OCI-LY1 (cell line): ENCODE data around the gene CDK17.

Experiments used
- H2AFZ ChIP-seq: fragments of 200-600 bp; sonication (generic), shearing (Covaris generic); 2 replicates; pipeline ENCODE4 v1.6.0; 2014; ENCODE audit warnings: antibody characterized with exemption, mild to moderate bottlenecking, low read length
- H3F3A ChIP-seq: fragments of 200-600 bp; sonication (generic), shearing (Covaris generic); 2 replicates; pipeline ENCODE4 v1.6.0; 2014; ENCODE audit warnings: mild to moderate bottlenecking, antibody characterized with exemption, low read length, moderate library complexity; ENCODE audit not compliant: insufficient read depth
- H3K27ac ChIP-seq: fragments of 200-600 bp; sonication (generic); 2 replicates; pipeline ENCODE4 v1.5.1; 2014; ENCODE audit warnings: low read length, mixed run types, mild to moderate bottlenecking, low read depth; ENCODE audit not compliant: poor library complexity, severe bottlenecking
- H3K27me3 ChIP-seq: fragments of 200-600 bp; sonication (generic); 2 replicates; pipeline ENCODE4 v1.6.0; 2014; ENCODE audit warnings: antibody characterized with exemption, mild to moderate bottlenecking, low read length, moderate library complexity; ENCODE audit not compliant: insufficient read depth
- H3K36me3 ChIP-seq: fragments of 200-600 bp; sonication (generic); 2 replicates; pipeline ENCODE4 v1.6.1; 2014; ENCODE audit warnings: mild to moderate bottlenecking, antibody characterized with exemption, low read length, moderate library complexity, mixed read lengths; ENCODE audit not compliant: insufficient read depth
- H3K4me1 ChIP-seq: fragments of 200-600 bp; sonication (generic); 2 replicates; pipeline ENCODE4 v1.5.1; 2014; ENCODE audit warnings: mild to moderate bottlenecking, low read length, moderate library complexity; ENCODE audit not compliant: insufficient read depth, severe bottlenecking
- H3K4me2 ChIP-seq: fragments of 200-600 bp; sonication (generic), shearing (Covaris generic); 2 replicates; pipeline ENCODE4 v1.6.1; 2014; ENCODE audit warnings: low read length
- H3K4me3 ChIP-seq: fragments of 200-600 bp; sonication (generic); 2 replicates; pipeline ENCODE4 v1.5.1; 2014; ENCODE audit warnings: low read length, low read depth, mild to moderate bottlenecking, mixed read lengths; ENCODE audit not compliant: poor library complexity, severe bottlenecking
- H3K79me2 ChIP-seq: fragments of 200-600 bp; shearing (Covaris generic); 2 replicates; pipeline ENCODE4 v1.6.1; 2016; ENCODE audit warnings: mixed run types, low read length, mixed read lengths; ENCODE audit not compliant: insufficient read depth
- H3K9ac ChIP-seq: fragments of 200-600 bp; sonication (generic), shearing (Covaris generic); 2 replicates; pipeline ENCODE4 v1.6.1; 2014; ENCODE audit warnings: mild to moderate bottlenecking, low read length, mixed read lengths
- H3K9me2 ChIP-seq: fragments of 200-600 bp; sonication (generic), shearing (Covaris generic); 2 replicates; pipeline ENCODE4 v1.6.1; 2014; ENCODE audit warnings: low read depth, mild to moderate bottlenecking, low read length, mixed read lengths
- H3K9me3 ChIP-seq: fragments of 200-600 bp; shearing (Covaris generic); 2 replicates; pipeline ENCODE4 v1.6.1; 2014; ENCODE audit warnings: low read length, mixed read lengths
- H4K20me1 ChIP-seq: fragments of 200-600 bp; sonication (generic), shearing (Covaris generic); 2 replicates; pipeline ENCODE4 v1.6.0; 2016; ENCODE audit warnings: mild to moderate bottlenecking, low read length; ENCODE audit not compliant: insufficient read depth
- EZH2 ChIP-seq: fragments of 200-600 bp; sonication (generic), shearing (Covaris generic); IDR thresholded peaks from 2 replicates; pipeline ENCODE4 v1.8.0; 2017; ENCODE audit warnings: borderline replicate concordance, mixed run types, mild to moderate bottlenecking, antibody characterized with exemption, low read length, moderate library complexity, mixed read lengths
- TF ChIP-seq, protein P1 (sequence below): fragments of 200-600 bp; sonication (generic), shearing (Covaris generic); IDR thresholded peaks from 2 replicates; pipeline ENCODE4 v1.5.1; 2017; ENCODE audit warnings: mild to moderate bottlenecking, antibody characterized with exemption, low read length, moderate library complexity, mixed read lengths

The CDK17 gene

GRCh38 chr12:96228566-96229248 lies 171.5 kb downstream of the CDK17 start:
- H3K4me3 ChIP-seq: no peak overlapping the region
- no peak overlapping the region for H3K4me2 ChIP-seq
- no peak overlapping the region for H3K9ac ChIP-seq
- H3K9me2 ChIP-seq: no peaks in the 10 kb centered on the region
- H4K20me1 ChIP-seq: no peaks in the 10 kb centered on the region
- H3K27me3 ChIP-seq: no peaks in the 10 kb centered on the region
- no peaks in the 10 kb centered on the region for H3K79me2 ChIP-seq
- no peaks in the 10 kb centered on the region for H3F3A ChIP-seq
- TF ChIP-seq, protein P1, sequence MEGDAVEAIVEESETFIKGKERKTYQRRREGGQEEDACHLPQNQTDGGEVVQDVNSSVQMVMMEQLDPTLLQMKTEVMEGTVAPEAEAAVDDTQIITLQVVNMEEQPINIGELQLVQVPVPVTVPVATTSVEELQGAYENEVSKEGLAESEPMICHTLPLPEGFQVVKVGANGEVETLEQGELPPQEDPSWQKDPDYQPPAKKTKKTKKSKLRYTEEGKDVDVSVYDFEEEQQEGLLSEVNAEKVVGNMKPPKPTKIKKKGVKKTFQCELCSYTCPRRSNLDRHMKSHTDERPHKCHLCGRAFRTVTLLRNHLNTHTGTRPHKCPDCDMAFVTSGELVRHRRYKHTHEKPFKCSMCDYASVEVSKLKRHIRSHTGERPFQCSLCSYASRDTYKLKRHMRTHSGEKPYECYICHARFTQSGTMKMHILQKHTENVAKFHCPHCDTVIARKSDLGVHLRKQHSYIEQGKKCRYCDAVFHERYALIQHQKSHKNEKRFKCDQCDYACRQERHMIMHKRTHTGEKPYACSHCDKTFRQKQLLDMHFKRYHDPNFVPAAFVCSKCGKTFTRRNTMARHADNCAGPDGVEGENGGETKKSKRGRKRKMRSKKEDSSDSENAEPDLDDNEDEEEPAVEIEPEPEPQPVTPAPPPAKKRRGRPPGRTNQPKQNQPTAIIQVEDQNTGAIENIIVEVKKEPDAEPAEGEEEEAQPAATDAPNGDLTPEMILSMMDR: no peak
- TF ChIP-seq EZH2: no peak
- no peak overlapping the region for H3K27ac ChIP-seq
- peaks cover 9% of the 10 kb centered on the region for H3K4me1 ChIP-seq
- H3K36me3 ChIP-seq: no peaks in the 10 kb centered on the region
- no peaks in the 10 kb centered on the region for H3K9me3 ChIP-seq
- no peak overlapping the region for H2AFZ ChIP-seq
